Uterus (tissue), 2 donors: ENCODE measurements around the gene MYBPC3.

Experiments
- POLR2A ChIP-seq, 2 donors: fragments of 450-650 bp; IDR thresholded peaks; one replicate each; pipeline ENCODE4 v1.6.1; 2016; ENCODE audit warnings: antibody characterized with exemption in 2 of 2, mild to moderate bottlenecking in 1 of 2, moderate library complexity in 1 of 2
- TF ChIP-seq, protein P1 (sequence below), 4 experiments: fragments of 200-600 bp in 2 of 4; fragments of 450-650 bp in 2 of 4; sonication (generic) in 2 of 4; IDR thresholded peaks; one replicate each; pipeline ENCODE4 v1.5.1; 2016 to 2019; ENCODE audit warnings: antibody characterized with exemption in 4 of 4, mild to moderate bottlenecking in 2 of 4, moderate library complexity in 1 of 4

- TF ChIP-seq, protein P1, sequence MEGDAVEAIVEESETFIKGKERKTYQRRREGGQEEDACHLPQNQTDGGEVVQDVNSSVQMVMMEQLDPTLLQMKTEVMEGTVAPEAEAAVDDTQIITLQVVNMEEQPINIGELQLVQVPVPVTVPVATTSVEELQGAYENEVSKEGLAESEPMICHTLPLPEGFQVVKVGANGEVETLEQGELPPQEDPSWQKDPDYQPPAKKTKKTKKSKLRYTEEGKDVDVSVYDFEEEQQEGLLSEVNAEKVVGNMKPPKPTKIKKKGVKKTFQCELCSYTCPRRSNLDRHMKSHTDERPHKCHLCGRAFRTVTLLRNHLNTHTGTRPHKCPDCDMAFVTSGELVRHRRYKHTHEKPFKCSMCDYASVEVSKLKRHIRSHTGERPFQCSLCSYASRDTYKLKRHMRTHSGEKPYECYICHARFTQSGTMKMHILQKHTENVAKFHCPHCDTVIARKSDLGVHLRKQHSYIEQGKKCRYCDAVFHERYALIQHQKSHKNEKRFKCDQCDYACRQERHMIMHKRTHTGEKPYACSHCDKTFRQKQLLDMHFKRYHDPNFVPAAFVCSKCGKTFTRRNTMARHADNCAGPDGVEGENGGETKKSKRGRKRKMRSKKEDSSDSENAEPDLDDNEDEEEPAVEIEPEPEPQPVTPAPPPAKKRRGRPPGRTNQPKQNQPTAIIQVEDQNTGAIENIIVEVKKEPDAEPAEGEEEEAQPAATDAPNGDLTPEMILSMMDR (IDR thresholded peaks at IDR 0.05): no peak
- TF ChIP-seq POLR2A (IDR thresholded peaks at IDR 0.05): no peak
Measured at GRCh38 chr11:47380078-47380477, 27.6 kb upstream of the MYBPC3 start.
